SU-DHL-6 (cell line): Measurements from ENCODE around the gene RLBP1.

Source experiments
- H2AFZ ChIP-seq: fragments of 200-600 bp; sonication (generic); 2 replicates; pipeline ENCODE4 v1.6.1; 2014; ENCODE audit warnings: low read depth, mild to moderate bottlenecking, moderate library complexity, mixed read lengths, antibody characterized with exemption, low read length; ENCODE audit not compliant: severe bottlenecking
- H3F3A ChIP-seq: fragments of 200-600 bp; shearing (Covaris generic); 2 replicates; pipeline ENCODE4 v1.6.0; 2016; ENCODE audit warnings: antibody characterized with exemption, mild to moderate bottlenecking; ENCODE audit not compliant: insufficient read depth
- H3K27ac ChIP-seq: fragments of 200-600 bp; sonication (generic); 2 replicates; pipeline ENCODE4 v1.5.1; 2016; ENCODE audit warnings: low read depth, mild to moderate bottlenecking, low read length, moderate library complexity, mixed read lengths
- H3K27me3 ChIP-seq: fragments of 200-600 bp; sonication (generic), shearing (Covaris generic); 2 replicates; pipeline ENCODE4 v1.6.0; 2014; ENCODE audit warnings: mild to moderate bottlenecking, low read length
- H3K36me3 ChIP-seq: fragments of 200-600 bp; sonication (generic); 2 replicates; pipeline ENCODE4 v1.6.1; 2014; ENCODE audit warnings: mild to moderate bottlenecking, low read length, mixed read lengths
- H3K4me2 ChIP-seq: fragments of 300-600, 200-600 bp; shearing (Covaris generic), sonication (generic); 2 replicates; pipeline ENCODE4 v1.6.0; 2014; ENCODE audit warnings: low read length, low read depth, mild to moderate bottlenecking; ENCODE audit not compliant: poor library complexity, severe bottlenecking
- H3K4me3 ChIP-seq: fragments of 200-600 bp; sonication (generic); 2 replicates; pipeline ENCODE4 v1.5.1; 2014; ENCODE audit warnings: antibody characterized with exemption, low read length, mild to moderate bottlenecking, mixed read lengths; ENCODE audit not compliant: insufficient read depth, poor library complexity, severe bottlenecking
- H3K79me2 ChIP-seq: fragments of 200-600 bp; sonication (generic); 2 replicates; pipeline ENCODE4 v1.6.1; 2014; ENCODE audit warnings: mild to moderate bottlenecking, low read length, moderate library complexity; ENCODE audit not compliant: insufficient read depth
- H3K9ac ChIP-seq: fragments of 200-600 bp; sonication (generic); 2 replicates; pipeline ENCODE4 v1.7.0; 2014; ENCODE audit warnings: mild to moderate bottlenecking, low read length
- H3K9me2 ChIP-seq: fragments of 200-600 bp; sonication (generic); replicated peaks from 2 replicates; pipeline ENCODE4 v1.6.1; 2014; ENCODE audit warnings: low read length; ENCODE audit not compliant: insufficient read depth
- H3K9me3 ChIP-seq: fragments of 200-600 bp; sonication (generic); 2 replicates; pipeline ENCODE4 v1.6.1; 2014; ENCODE audit warnings: low read length, mixed read lengths; ENCODE audit not compliant: insufficient read depth
- H4K20me1 ChIP-seq: fragments of 200-600 bp; sonication (generic); 2 replicates; pipeline ENCODE4 v1.6.1; 2014; ENCODE audit warnings: low read depth, mild to moderate bottlenecking, antibody characterized with exemption, low read length, moderate library complexity, mixed read lengths
- CTCF ChIP-seq: fragments of 200-600 bp; sonication (generic); IDR thresholded peaks from one replicate; pipeline ENCODE4 v1.5.1; 2017; ENCODE audit warnings: antibody characterized with exemption, mild to moderate bottlenecking, low read length, moderate library complexity; ENCODE audit not compliant: insufficient read depth, poor library complexity, severe bottlenecking
- EZH2phosphoT487 ChIP-seq: fragments of 200-600 bp; sonication (generic), shearing (Covaris generic); conservative IDR thresholded peaks from 2 replicates; pipeline ENCODE4 v1.6.1; 2018; ENCODE audit warnings: mild to moderate bottlenecking, antibody characterized with exemption, low read length, moderate library complexity, mixed read lengths

RLBP1 gene

GRCh38 chr15:89163271-89164055 lies 57.9 kb downstream of the RLBP1 start:
- H3K9me2 ChIP-seq = no peaks in the 10 kb centered on the region
- no peaks in the 10 kb centered on the region for H4K20me1 ChIP-seq
- H3K79me2 ChIP-seq = no peaks in the 10 kb centered on the region
- H3K27ac ChIP-seq = no peak overlapping the region
- no peak overlapping the region for H2AFZ ChIP-seq
- TF ChIP-seq EZH2phosphoT487 (no peak), CTCF (no peak)
- no peak overlapping the region for H3K4me2 ChIP-seq
- no peaks in the 10 kb centered on the region for H3F3A ChIP-seq
- H3K36me3 ChIP-seq = no peaks in the 10 kb centered on the region
- no peaks in the 10 kb centered on the region for H3K27me3 ChIP-seq
- H3K9ac ChIP-seq = no peak overlapping the region
- H3K9me3 ChIP-seq = no peaks in the 10 kb centered on the region
- H3K4me3 ChIP-seq = no peak overlapping the region

GRCh38 chr15:89161666-89162065 lies 59.7 kb downstream of the RLBP1 start:
- Histone ChIP-seq H3K9ac (no peak overlapping the region), H3K4me2 (no peak overlapping the region)
- TF ChIP-seq EZH2phosphoT487 = no peak
- TF ChIP-seq CTCF = no peak

More at GRCh38 chr15:89161666-89162065, 59.7 kb downstream of the RLBP1 start:
- Histone ChIP-seq H3K27ac (no peak overlapping the region), H3K9me2 (no peaks in the 10 kb centered on the region), H3K79me2 (no peaks in the 10 kb centered on the region), H3K4me3 (no peak overlapping the region), H3K36me3 (no peaks in the 10 kb centered on the region), H3F3A (no peaks in the 10 kb centered on the region), H2AFZ (no peak overlapping the region), H3K9me3 (no peaks in the 10 kb centered on the region), H4K20me1 (no peaks in the 10 kb centered on the region), H3K27me3 (no peaks in the 10 kb centered on the region)
